Astrocyte (in vitro differentiated cells and primary cell): ENCODE measurements around the gene KCND2. TPM values are rescaled to one million over a fixed set of nuclear protein-coding genes. Genes with fewer than 3 reads are reported as not detected.

Experiments
- DNase-seq: peaks from one replicate; pipeline ENCODE4 v3.0.0-alpha.2; 2010; ENCODE audit warnings: low read depth
- FAIRE-seq: peaks from 2 replicates; lab custom pipeline; 2011; peaks lifted over from hg19 to GRCh38; lab: Jason Lieb, UNC
- H2AFZ ChIP-seq: 2 replicates; pipeline ENCODE4 v1.6.0; 2012; ENCODE audit warnings: low read depth, low read length, inconsistent platforms
- H3K27ac ChIP-seq: 2 replicates; pipeline ENCODE4 v1.5.1; 2011; ENCODE audit warnings: low read depth, low read length, inconsistent platforms
- H3K27me3 ChIP-seq: 2 replicates; pipeline ENCODE4 v1.6.0; 2011; ENCODE audit warnings: low read length, inconsistent platforms; ENCODE audit not compliant: insufficient read depth
- H3K36me3 ChIP-seq: 2 replicates; pipeline ENCODE4 v1.5.1; 2011; ENCODE audit warnings: low read length, inconsistent platforms; ENCODE audit not compliant: insufficient read depth
- H3K4me1 ChIP-seq: 2 replicates; pipeline ENCODE4 v1.5.1; 2011; ENCODE audit warnings: low read length, inconsistent platforms; ENCODE audit not compliant: insufficient read depth
- H3K4me2 ChIP-seq: 2 replicates; pipeline ENCODE4 v1.6.0; 2012; ENCODE audit warnings: low read length, inconsistent platforms
- H3K4me3 ChIP-seq: 2 replicates; pipeline ENCODE4 v1.5.1; 2011; ENCODE audit warnings: low read depth, mild to moderate bottlenecking, low read length, inconsistent platforms; ENCODE audit not compliant: insufficient read depth
- H3K79me2 ChIP-seq: 2 replicates; pipeline ENCODE4 v1.6.0; 2012; ENCODE audit warnings: mild to moderate bottlenecking, low read length, inconsistent platforms; ENCODE audit not compliant: insufficient read depth
- H3K9ac ChIP-seq: 2 replicates; pipeline ENCODE4 v1.6.0; 2012; ENCODE audit warnings: mild to moderate bottlenecking, low read length, inconsistent platforms
- H3K9me3 ChIP-seq: 2 replicates; pipeline ENCODE4 v1.5.1; 2012; ENCODE audit warnings: low read depth, mild to moderate bottlenecking, low read length, inconsistent platforms; ENCODE audit not compliant: insufficient read depth
- H4K20me1 ChIP-seq: 2 replicates; pipeline ENCODE4 v1.6.0; 2012; ENCODE audit warnings: low read length, inconsistent platforms; ENCODE audit not compliant: insufficient read depth
- H3K27ac Mint-ChIP-seq: one replicate; pipeline ENCODE4 v1.8.0; 2021; ENCODE audit warnings: mild to moderate bottlenecking, mixed read lengths; ENCODE audit not compliant: unreplicated experiment
- H3K27me3 Mint-ChIP-seq: one replicate; pipeline ENCODE4 v1.8.0; 2021; ENCODE audit warnings: low read depth, mixed read lengths; ENCODE audit not compliant: unreplicated experiment
- H3K36me3 Mint-ChIP-seq: one replicate; pipeline ENCODE4 v1.8.0; 2021; ENCODE audit warnings: low read depth, mixed read lengths; ENCODE audit not compliant: unreplicated experiment
- H3K4me1 Mint-ChIP-seq: one replicate; pipeline ENCODE4 v1.8.0; 2021; ENCODE audit warnings: low read depth, mixed read lengths; ENCODE audit not compliant: unreplicated experiment
- H3K4me3 Mint-ChIP-seq: one replicate; pipeline ENCODE4 v1.8.0; 2021; ENCODE audit warnings: mild to moderate bottlenecking, moderate library complexity, mixed read lengths; ENCODE audit not compliant: unreplicated experiment
- H3K9me3 Mint-ChIP-seq: one replicate; pipeline ENCODE4 v1.8.0; 2021; ENCODE audit warnings: mild to moderate bottlenecking, mixed read lengths; ENCODE audit not compliant: unreplicated experiment
- CTCF ChIP-seq: IDR thresholded peaks from 2 replicates; pipeline ENCODE4 v1.5.1; 2011; ENCODE audit warnings: low read depth, mild to moderate bottlenecking, inconsistent platforms, low read length, moderate library complexity; ENCODE audit not compliant: insufficient read depth
- EZH2 ChIP-seq: IDR thresholded peaks from 2 replicates; pipeline ENCODE4 v1.6.1; 2012; ENCODE audit warnings: mild to moderate bottlenecking, low read length, inconsistent platforms; ENCODE audit not compliant: insufficient read depth
- total RNA-seq: library from RNA; stranded (reverse); gene quantifications from 2 replicates; pipeline ENCODE4 v1.2.1, GENCODE V29; 2021

Gene KCND2
- total RNA-seq, 1 donor from 2014 or later, result 0.30 TPM

- H3K27ac Mint-ChIP-seq, result no peak overlapping the region
- H3K9ac ChIP-seq, result no peak overlapping the region
These were observed 519.8 kb downstream of the KCND2 start for GRCh38 chr7:120792861-120793130.

GRCh38 chr7:120793213-120793936 lies 520.4 kb downstream of the KCND2 start:
- H3K4me1 Mint-ChIP-seq, result peaks cover 15% of the 10 kb centered on the region
- no peaks in the 10 kb centered on the region for H3K27me3 Mint-ChIP-seq
- DNase-seq (no peak), FAIRE-seq (no peak)
- Histone ChIP-seq H2AFZ (no peak overlapping the region), H3K9ac (no peak overlapping the region), H3K27me3 (no peaks in the 10 kb centered on the region), H3K9me3 (no peaks in the 10 kb centered on the region), H3K36me3 (no peaks in the 10 kb centered on the region), H4K20me1 (no peaks in the 10 kb centered on the region), H3K4me1 (no peaks in the 10 kb centered on the region), H3K4me2 (no peak overlapping the region), H3K79me2 (no peaks in the 10 kb centered on the region), H3K27ac (no peak overlapping the region), H3K4me3 (no peak overlapping the region)
- H3K9me3 Mint-ChIP-seq, result no peaks in the 10 kb centered on the region
- H3K36me3 Mint-ChIP-seq, result peaks cover 6% of the 10 kb centered on the region
- H3K27ac Mint-ChIP-seq, result no peak overlapping the region
- no peak for TF ChIP-seq CTCF
- no peak overlapping the region for H3K4me3 Mint-ChIP-seq

More at GRCh38 chr7:120792861-120793130, 519.8 kb downstream of the KCND2 start:
- Mint-ChIP-seq H3K4me3 (no peak overlapping the region), H3K9me3 (no peaks in the 10 kb centered on the region), H3K4me1 (peaks cover 15% of the 10 kb centered on the region), H3K36me3 (peaks cover 6% of the 10 kb centered on the region), H3K27me3 (no peaks in the 10 kb centered on the region)
- Histone ChIP-seq H3K27me3 (no peaks in the 10 kb centered on the region), H3K4me1 (no peaks in the 10 kb centered on the region), H3K9me3 (no peaks in the 10 kb centered on the region), H3K4me2 (no peak overlapping the region), H4K20me1 (no peaks in the 10 kb centered on the region), H3K79me2 (no peaks in the 10 kb centered on the region), H3K4me3 (no peak overlapping the region), H3K36me3 (no peaks in the 10 kb centered on the region), H2AFZ (no peak overlapping the region), H3K27ac (no peak overlapping the region)
- TF ChIP-seq EZH2 (no peak), CTCF (no peak)
- FAIRE-seq (no peak), DNase-seq (no peak)

GRCh38 chr7:120794106-120794729 lies 521.2 kb downstream of the KCND2 start:
- Mint-ChIP-seq H3K4me1 (peaks cover 15% of the 10 kb centered on the region), H3K4me3 (no peak overlapping the region), H3K36me3 (peaks cover 6% of the 10 kb centered on the region), H3K27me3 (no peaks in the 10 kb centered on the region), H3K27ac (no peak overlapping the region), H3K9me3 (no peaks in the 10 kb centered on the region)
- Histone ChIP-seq H3K27me3 (no peaks in the 10 kb centered on the region), H3K4me3 (no peak overlapping the region), H3K36me3 (no peaks in the 10 kb centered on the region), H3K4me2 (no peak overlapping the region), H3K9ac (no peak overlapping the region), H3K79me2 (no peaks in the 10 kb centered on the region), H3K4me1 (no peaks in the 10 kb centered on the region), H3K27ac (no peak overlapping the region), H4K20me1 (no peaks in the 10 kb centered on the region), H3K9me3 (no peaks in the 10 kb centered on the region), H2AFZ (no peak overlapping the region)
- DNase-seq (no peak), FAIRE-seq (no peak)
- TF ChIP-seq CTCF (no peak), EZH2 (no peak)
